ENCODE results near the gene DUSP3. TPM values are rescaled to one million over a fixed set of nuclear protein-coding genes. Genes with fewer than 3 reads are reported as not detected.

DUSP3 gene
- total RNA-seq, 1 donor from 2014 or later: 60.2 TPM

- no peaks in the 10 kb centered on the region for H3K9me3 Mint-ChIP-seq (ENCODE audit: low read depth)
- H3K27me3 Mint-ChIP-seq (ENCODE audit: low read depth): no peaks in the 10 kb centered on the region
- H3K36me3 Mint-ChIP-seq (ENCODE audit: low read depth): peaks cover 15% of the 10 kb centered on the region
- H3K27ac Mint-ChIP-seq (ENCODE audit: unreplicated experiment): no peak overlapping the region
- H3K4me1 Mint-ChIP-seq (ENCODE audit: low read depth): no peaks in the 10 kb centered on the region
- DNase-seq (ENCODE audit: low spot score): no peak
- no peak overlapping the region for H3K4me3 Mint-ChIP-seq (ENCODE audit: unreplicated experiment)
- TF ChIP-seq, protein P1, sequence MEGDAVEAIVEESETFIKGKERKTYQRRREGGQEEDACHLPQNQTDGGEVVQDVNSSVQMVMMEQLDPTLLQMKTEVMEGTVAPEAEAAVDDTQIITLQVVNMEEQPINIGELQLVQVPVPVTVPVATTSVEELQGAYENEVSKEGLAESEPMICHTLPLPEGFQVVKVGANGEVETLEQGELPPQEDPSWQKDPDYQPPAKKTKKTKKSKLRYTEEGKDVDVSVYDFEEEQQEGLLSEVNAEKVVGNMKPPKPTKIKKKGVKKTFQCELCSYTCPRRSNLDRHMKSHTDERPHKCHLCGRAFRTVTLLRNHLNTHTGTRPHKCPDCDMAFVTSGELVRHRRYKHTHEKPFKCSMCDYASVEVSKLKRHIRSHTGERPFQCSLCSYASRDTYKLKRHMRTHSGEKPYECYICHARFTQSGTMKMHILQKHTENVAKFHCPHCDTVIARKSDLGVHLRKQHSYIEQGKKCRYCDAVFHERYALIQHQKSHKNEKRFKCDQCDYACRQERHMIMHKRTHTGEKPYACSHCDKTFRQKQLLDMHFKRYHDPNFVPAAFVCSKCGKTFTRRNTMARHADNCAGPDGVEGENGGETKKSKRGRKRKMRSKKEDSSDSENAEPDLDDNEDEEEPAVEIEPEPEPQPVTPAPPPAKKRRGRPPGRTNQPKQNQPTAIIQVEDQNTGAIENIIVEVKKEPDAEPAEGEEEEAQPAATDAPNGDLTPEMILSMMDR (IDR thresholded peaks at IDR 0.05): peak; percentile 86
Measured at GRCh38 chr17:43766413-43767052, 12.2 kb downstream of the DUSP3 start.

- Mint-ChIP-seq H3K4me3 (ENCODE audit: unreplicated experiment) (no peak overlapping the region), H3K9me3 (ENCODE audit: low read depth) (no peaks in the 10 kb centered on the region), H3K36me3 (ENCODE audit: low read depth) (no peaks in the 10 kb centered on the region)
Measured at GRCh38 chr17:43760254-43760852, 18.4 kb downstream of the DUSP3 start.

DNA sequence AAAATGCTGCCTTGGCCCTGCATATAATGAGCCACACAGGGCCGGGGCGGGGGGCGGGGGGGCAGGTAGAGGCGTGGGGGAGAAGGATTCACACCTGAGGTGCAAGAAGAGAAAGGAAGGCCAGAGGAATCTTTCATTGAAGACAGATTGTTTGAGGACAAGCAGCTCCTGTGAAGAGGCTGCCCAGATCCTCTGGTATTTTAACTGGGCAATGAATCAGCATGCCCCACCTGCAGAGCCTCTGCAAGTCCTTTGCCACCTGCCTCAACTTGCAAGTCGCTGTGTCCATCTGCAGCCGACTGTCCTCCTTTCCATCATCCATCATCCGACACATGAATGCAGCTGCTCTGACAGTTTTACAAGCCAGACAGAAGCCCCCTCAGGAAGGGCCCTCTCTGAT is 18.9 kb downstream of the DUSP3 start:
- H3K36me3 Mint-ChIP-seq (ENCODE audit: low read depth): no peaks in the 10 kb centered on the region
- H3K4me3 Mint-ChIP-seq (ENCODE audit: unreplicated experiment): no peak overlapping the region
- TF ChIP-seq, protein P1 (IDR thresholded peaks at IDR 0.05): no peak
- no peaks in the 10 kb centered on the region for H3K9me3 Mint-ChIP-seq (ENCODE audit: low read depth)
- no peak for DNase-seq (ENCODE audit: low spot score)
- H3K27ac Mint-ChIP-seq (ENCODE audit: unreplicated experiment): no peak overlapping the region
- H3K4me1 Mint-ChIP-seq (ENCODE audit: low read depth): peaks cover 11% of the 10 kb centered on the region
- peaks cover 16% of the 10 kb centered on the region for H3K27me3 Mint-ChIP-seq (ENCODE audit: low read depth)

More at GRCh38 chr17:43760254-43760852, 18.4 kb downstream of the DUSP3 start:
- peaks cover 11% of the 10 kb centered on the region for H3K4me1 Mint-ChIP-seq (ENCODE audit: low read depth)
- TF ChIP-seq, protein P1 (IDR thresholded peaks at IDR 0.05): peak; percentile 100
- H3K27ac Mint-ChIP-seq (ENCODE audit: unreplicated experiment): peak overlapping the region; percentile 24
- H3K27me3 Mint-ChIP-seq (ENCODE audit: low read depth): peaks cover 16% of the 10 kb centered on the region
- DNase-seq (ENCODE audit: low spot score): no peak

GRCh38 chr17:43758497-43759174 is 20.1 kb downstream of the DUSP3 start, which contains the start of gene SOST:
SOST (minus strand) TSS chr17:43758791; CDS start chr17:43758741, 50 bp downstream.
- H3K9me3 Mint-ChIP-seq (ENCODE audit: low read depth): no peaks in the 10 kb centered on the region
- H3K27me3 Mint-ChIP-seq (ENCODE audit: low read depth): peaks cover 16% of the 10 kb centered on the region
- no peaks in the 10 kb centered on the region for H3K36me3 Mint-ChIP-seq (ENCODE audit: low read depth)
- DNase-seq (ENCODE audit: low spot score): no peak
- H3K27ac Mint-ChIP-seq (ENCODE audit: unreplicated experiment): no peak within 1 kb of the TSS
- H3K4me1 Mint-ChIP-seq (ENCODE audit: low read depth): peaks cover 11% of the 10 kb centered on the region
- TF ChIP-seq, protein P1 (IDR thresholded peaks at IDR 0.05): no peak
- no peak within 1 kb of the TSS for H3K4me3 Mint-ChIP-seq (ENCODE audit: unreplicated experiment)

- no peak for DNase-seq (ENCODE audit: low spot score)
Measured at GRCh38 chr17:43758086-43758485, 20.7 kb downstream of the DUSP3 start.

More at GRCh38 chr17:43758086-43758485, 20.7 kb downstream of the DUSP3 start:
- H3K27me3 Mint-ChIP-seq (ENCODE audit: low read depth): peaks cover 16% of the 10 kb centered on the region
- TF ChIP-seq, protein P1 (IDR thresholded peaks at IDR 0.05): no peak
- H3K36me3 Mint-ChIP-seq (ENCODE audit: low read depth): no peaks in the 10 kb centered on the region
- H3K4me3 Mint-ChIP-seq (ENCODE audit: unreplicated experiment): no peak overlapping the region
- no peak overlapping the region for H3K27ac Mint-ChIP-seq (ENCODE audit: unreplicated experiment)
- no peaks in the 10 kb centered on the region for H3K9me3 Mint-ChIP-seq (ENCODE audit: low read depth)
- peaks cover 11% of the 10 kb centered on the region for H3K4me1 Mint-ChIP-seq (ENCODE audit: low read depth)
